ENCODE measurements around the gene HAAO.

HAAO gene

GRCh38 chr2:42827647-42828486 is 35.5 kb upstream of the HAAO start:
- Histone ChIP-seq H3K79me2 (ENCODE audit: low read length) (no peaks in the 10 kb centered on the region), H3K27me3 (ENCODE audit: low read depth, low read length) (0 out of 2 replicates have a peak, but pooled peaks cover 5% of the 10 kb centered on the region), H3K9ac (ENCODE audit: low read length) (peak overlapping the region; percentile 43; the same call in 1 of the 2 replicates), H3K27ac (ENCODE audit: low read length) (no peak overlapping the region), H3K4me2 (ENCODE audit: low read length) (peak overlapping the region; percentile 95), H2AFZ (ENCODE audit: low read depth, low read length) (peak overlapping the region; percentile 82), H3K4me1 (ENCODE audit: low read length) (peaks cover 11% of the 10 kb centered on the region), H3K9me3 (ENCODE audit: insufficient read depth, low read length) (no peaks in the 10 kb centered on the region), H3K4me3 (ENCODE audit: low read length) (peak overlapping the region; percentile 78), H4K20me1 (ENCODE audit: insufficient read depth, low read length) (no peaks in the 10 kb centered on the region), H3K36me3 (replicated peaks; ENCODE audit: low read depth, low read length) (no peaks in the 10 kb centered on the region)
- TF ChIP-seq CTCF (IDR thresholded peaks at IDR 0.05; ENCODE audit: low read depth, low read length): peak; percentile 86
- TF ChIP-seq EZH2phosphoT487 (IDR thresholded peaks at IDR 0.05; ENCODE audit: low read depth): no peak

GRCh38 chr2:42826231-42826630 is 33.8 kb upstream of the HAAO start:
- H3K36me3 ChIP-seq (replicated peaks; ENCODE audit: low read depth, low read length): no peaks in the 10 kb centered on the region
- no peak overlapping the region for H3K4me3 ChIP-seq (ENCODE audit: low read length)
- H3K79me2 ChIP-seq (ENCODE audit: low read length): no peaks in the 10 kb centered on the region
- H4K20me1 ChIP-seq (ENCODE audit: insufficient read depth, low read length): no peaks in the 10 kb centered on the region
- H3K9ac ChIP-seq (ENCODE audit: low read length): no peak overlapping the region
- H3K4me2 ChIP-seq (ENCODE audit: low read length): no peak overlapping the region
- H3K27me3 ChIP-seq (ENCODE audit: low read depth, low read length): 0 out of 2 replicates have a peak, but pooled peaks cover 5% of the 10 kb centered on the region
- H3K9me3 ChIP-seq (ENCODE audit: insufficient read depth, low read length): no peaks in the 10 kb centered on the region
- no peak overlapping the region for H3K27ac ChIP-seq (ENCODE audit: low read length)
- TF ChIP-seq EZH2phosphoT487 (IDR thresholded peaks at IDR 0.05; ENCODE audit: low read depth) (no peak), CTCF (IDR thresholded peaks at IDR 0.05; ENCODE audit: low read depth, low read length) (no peak)
- H2AFZ ChIP-seq (ENCODE audit: low read depth, low read length): no peak overlapping the region
- H3K4me1 ChIP-seq (ENCODE audit: low read length): peaks cover 11% of the 10 kb centered on the region

- H4K20me1 ChIP-seq (ENCODE audit: insufficient read depth, low read length): no peaks in the 10 kb centered on the region
- TF ChIP-seq EZH2phosphoT487 (IDR thresholded peaks at IDR 0.05; ENCODE audit: low read depth): no peak
- TF ChIP-seq CTCF (IDR thresholded peaks at IDR 0.05; ENCODE audit: low read depth, low read length): no peak
- H3K4me2 ChIP-seq (ENCODE audit: low read length): no peak overlapping the region
- no peaks in the 10 kb centered on the region for H3K9me3 ChIP-seq (ENCODE audit: insufficient read depth, low read length)
- H3K79me2 ChIP-seq (ENCODE audit: low read length): no peaks in the 10 kb centered on the region
- peaks cover 11% of the 10 kb centered on the region for H3K4me1 ChIP-seq (ENCODE audit: low read length)
- no peaks in the 10 kb centered on the region for H3K36me3 ChIP-seq (replicated peaks; ENCODE audit: low read depth, low read length)
- no peak overlapping the region for H2AFZ ChIP-seq (ENCODE audit: low read depth, low read length)
- H3K4me3 ChIP-seq (ENCODE audit: low read length): no peak overlapping the region
- no peak overlapping the region for H3K27ac ChIP-seq (ENCODE audit: low read length)
- H3K27me3 ChIP-seq (ENCODE audit: low read depth, low read length): no peaks in the 10 kb centered on the region
- no peak overlapping the region for H3K9ac ChIP-seq (ENCODE audit: low read length)
Measured at GRCh38 chr2:42824454-42824807, 32.0 kb upstream of the HAAO start.

- Histone ChIP-seq H3K4me1 (ENCODE audit: low read length) (peaks cover 11% of the 10 kb centered on the region), H3K36me3 (replicated peaks; ENCODE audit: low read depth, low read length) (no peaks in the 10 kb centered on the region), H4K20me1 (ENCODE audit: insufficient read depth, low read length) (no peaks in the 10 kb centered on the region), H3K4me3 (ENCODE audit: low read length) (no peak overlapping the region), H3K27ac (ENCODE audit: low read length) (no peak overlapping the region), H3K27me3 (ENCODE audit: low read depth, low read length) (no peaks in the 10 kb centered on the region), H3K4me2 (ENCODE audit: low read length) (no peak overlapping the region), H2AFZ (ENCODE audit: low read depth, low read length) (no peak overlapping the region), H3K9me3 (ENCODE audit: insufficient read depth, low read length) (no peaks in the 10 kb centered on the region), H3K79me2 (ENCODE audit: low read length) (no peaks in the 10 kb centered on the region), H3K9ac (ENCODE audit: low read length) (no peak overlapping the region)
- TF ChIP-seq CTCF (IDR thresholded peaks at IDR 0.05; ENCODE audit: low read depth, low read length) (no peak), EZH2phosphoT487 (IDR thresholded peaks at IDR 0.05; ENCODE audit: low read depth) (no peak)
Measured at GRCh38 chr2:42823744-42824453, 31.5 kb upstream of the HAAO start.
